Measurements from ENCODE around the gene RPL32. TPM values are rescaled to one million over a fixed set of nuclear protein-coding genes. Genes with fewer than 3 reads are reported as not detected.
"Not testable (repeated sequence)": the region's sequence is repeated elsewhere in the genome, so short reads cannot be mapped to it uniquely, and the experiment has no call there.

Gene RPL32
- total RNA-seq, 1 experiment from 2014 or later: 6,020 TPM

- Histone ChIP-seq H4K20me1 (ENCODE audit: insufficient read depth, low read depth, low read length) (no peaks in the 10 kb centered on the region), H3K27me3 (ENCODE audit: low read length) (no peaks in the 10 kb centered on the region), H3K4me2 (ENCODE audit: low read depth, low read length, poor library complexity, severe bottlenecking) (no peak overlapping the region), H3K9ac (ENCODE audit: low read length) (no peak overlapping the region), H3K4me3 (ENCODE audit: low read length) (no peak overlapping the region), H3K4me1 (ENCODE audit: low read length) (peaks cover 42% of the 10 kb centered on the region), H2AFZ (ENCODE audit: low read length) (no peak overlapping the region), H3K9me2 (replicated peaks; ENCODE audit: insufficient read depth, low read length) (no peaks in the 10 kb centered on the region), H3K27ac (ENCODE audit: low read length) (no peak overlapping the region), H3K36me3 (ENCODE audit: insufficient read depth, low read length) (no peaks in the 10 kb centered on the region), H3K79me2 (ENCODE audit: low read length) (no peaks in the 10 kb centered on the region), H3K9me3 (ENCODE audit: low read length) (no peaks in the 10 kb centered on the region)
- no peak for DNase-seq
Measured at GRCh38 chr3:12882336-12883310, 41.3 kb upstream of the RPL32 start.

DNA sequence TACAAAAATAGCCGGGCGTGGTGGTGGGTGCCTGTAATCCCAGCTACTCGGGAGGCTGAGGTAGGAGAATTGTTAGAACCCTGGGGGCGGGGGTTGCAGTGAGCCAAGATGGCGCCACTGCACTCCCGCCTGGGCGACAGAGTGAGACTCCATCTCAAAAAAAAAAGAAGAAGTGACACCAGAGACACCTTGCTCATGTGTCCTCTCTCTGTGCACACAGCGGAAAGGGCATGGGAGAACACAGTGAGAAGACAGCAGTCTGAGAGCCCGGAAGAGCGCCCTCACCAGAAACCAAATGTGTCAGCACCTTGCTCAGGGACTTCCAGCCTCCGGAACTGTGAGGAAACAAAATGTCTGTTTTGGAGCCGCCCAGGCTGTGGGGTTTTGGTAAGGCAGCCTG lies 40.5 kb upstream of the RPL32 start:
- H3K4me3 ChIP-seq (ENCODE audit: low read length); H3K27ac ChIP-seq (ENCODE audit: low read length); H3K9me3 ChIP-seq (ENCODE audit: low read length); H3K4me2 ChIP-seq (ENCODE audit: low read depth, low read length, poor library complexity, severe bottlenecking); H3K79me2 ChIP-seq (ENCODE audit: low read length); H4K20me1 ChIP-seq (ENCODE audit: insufficient read depth, low read depth, low read length); H3K36me3 ChIP-seq (ENCODE audit: insufficient read depth, low read length); H3K27me3 ChIP-seq (ENCODE audit: low read length); H2AFZ ChIP-seq (ENCODE audit: low read length); H3K9ac ChIP-seq (ENCODE audit: low read length); H3K9me2 ChIP-seq (replicated peaks; ENCODE audit: insufficient read depth, low read length): not testable (repeated sequence)
- peaks cover 35% of the 10 kb centered on the region for H3K4me1 ChIP-seq (ENCODE audit: low read length)
- DNase-seq: peak; percentile 73

DNA sequence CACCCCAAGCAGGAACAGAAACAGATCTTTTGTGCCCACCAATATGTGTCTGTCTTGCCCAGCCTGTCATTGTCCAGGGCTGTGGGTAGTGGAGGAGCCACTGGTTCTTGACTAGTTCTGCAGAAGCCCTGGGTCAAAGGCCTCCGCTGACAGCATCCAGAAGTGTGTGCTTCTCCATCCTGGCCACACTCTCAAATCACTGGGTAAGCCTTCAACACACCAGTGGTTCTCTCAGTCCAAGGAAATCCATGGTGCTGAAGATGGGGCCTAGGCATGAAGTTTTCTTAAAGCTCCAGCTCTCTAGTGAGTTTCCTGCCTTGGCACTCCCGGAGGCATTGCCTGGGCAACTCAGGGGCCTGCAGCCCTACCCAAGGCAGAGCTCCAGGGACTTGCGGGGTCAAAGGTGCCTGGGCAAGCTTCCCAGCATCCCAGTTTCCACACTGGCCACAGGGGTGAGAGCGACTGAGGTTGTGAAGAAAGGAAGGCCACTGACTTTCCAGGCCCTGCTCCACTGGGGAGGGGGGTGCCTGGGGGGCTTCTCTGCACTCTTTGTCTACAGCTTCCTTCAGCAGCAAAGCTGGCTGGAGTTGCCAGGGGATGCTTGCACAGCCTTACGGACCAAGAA lies 37.9 kb upstream of the RPL32 start:
- no peak overlapping the region for H3K27ac ChIP-seq (ENCODE audit: low read length)
- H3K27me3 ChIP-seq (ENCODE audit: low read length): no peaks in the 10 kb centered on the region
- DNase-seq: no peak
- H3K36me3 ChIP-seq (ENCODE audit: insufficient read depth, low read length): no peaks in the 10 kb centered on the region
- no peaks in the 10 kb centered on the region for H3K79me2 ChIP-seq (ENCODE audit: low read length)
- H3K9me2 ChIP-seq (replicated peaks; ENCODE audit: insufficient read depth, low read length): no peaks in the 10 kb centered on the region
- no peaks in the 10 kb centered on the region for H3K9me3 ChIP-seq (ENCODE audit: low read length)
- H3K4me2 ChIP-seq (ENCODE audit: low read depth, low read length, poor library complexity, severe bottlenecking): no peak overlapping the region
- H3K4me1 ChIP-seq (ENCODE audit: low read length): peaks cover 9% of the 10 kb centered on the region
- no peak overlapping the region for H3K9ac ChIP-seq (ENCODE audit: low read length)
- no peaks in the 10 kb centered on the region for H4K20me1 ChIP-seq (ENCODE audit: insufficient read depth, low read depth, low read length)
- no peak overlapping the region for H3K4me3 ChIP-seq (ENCODE audit: low read length)
- H2AFZ ChIP-seq (ENCODE audit: low read length): no peak overlapping the region

- H3K4me3 ChIP-seq (ENCODE audit: low read length); H3K27ac ChIP-seq (ENCODE audit: low read length); H2AFZ ChIP-seq (ENCODE audit: low read length); DNase-seq; H3K4me1 ChIP-seq (ENCODE audit: low read length); H3K9ac ChIP-seq (ENCODE audit: low read length); H3K9me3 ChIP-seq (ENCODE audit: low read length); H3K27me3 ChIP-seq (ENCODE audit: low read length); H4K20me1 ChIP-seq (ENCODE audit: insufficient read depth, low read depth, low read length); H3K79me2 ChIP-seq (ENCODE audit: low read length); H3K9me2 ChIP-seq (replicated peaks; ENCODE audit: insufficient read depth, low read length); H3K4me2 ChIP-seq (ENCODE audit: low read depth, low read length, poor library complexity, severe bottlenecking); H3K36me3 ChIP-seq (ENCODE audit: insufficient read depth, low read length): not testable (repeated sequence)
Measured at GRCh38 chr3:12878758-12879157, 37.4 kb upstream of the RPL32 start.

DNA sequence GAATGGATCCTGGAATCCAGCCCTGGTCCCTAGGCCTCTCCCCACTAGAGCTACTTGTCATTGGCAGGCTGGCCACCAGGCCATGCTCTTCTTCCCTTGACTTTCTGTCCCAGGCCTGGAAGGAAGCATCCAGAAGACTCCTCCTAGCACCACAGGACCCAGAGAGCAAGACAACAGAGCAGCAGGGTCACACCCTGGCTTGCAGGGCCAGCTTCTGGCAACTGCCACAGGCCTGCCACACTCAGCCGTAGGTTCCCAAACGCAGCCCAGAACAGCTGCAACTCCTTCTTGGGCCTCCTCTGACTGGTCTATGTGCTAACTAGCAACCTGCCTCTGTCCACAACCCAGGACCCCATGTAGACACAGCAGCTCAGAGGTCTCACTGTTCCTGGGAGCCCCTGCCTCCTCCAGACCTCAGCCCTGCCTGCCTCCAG lies 36.8 kb upstream of the RPL32 start:
- peaks cover 6% of the 10 kb centered on the region for H3K4me1 ChIP-seq (ENCODE audit: low read length)
- DNase-seq: no peak
- no peak overlapping the region for H3K27ac ChIP-seq (ENCODE audit: low read length)
- no peak overlapping the region for H3K4me3 ChIP-seq (ENCODE audit: low read length)
- no peak overlapping the region for H2AFZ ChIP-seq (ENCODE audit: low read length)
- H3K4me2 ChIP-seq (ENCODE audit: low read depth, low read length, poor library complexity, severe bottlenecking): no peak overlapping the region
- no peaks in the 10 kb centered on the region for H3K9me3 ChIP-seq (ENCODE audit: low read length)
- no peaks in the 10 kb centered on the region for H3K9me2 ChIP-seq (replicated peaks; ENCODE audit: insufficient read depth, low read length)
- H3K27me3 ChIP-seq (ENCODE audit: low read length): no peaks in the 10 kb centered on the region
- no peaks in the 10 kb centered on the region for H3K79me2 ChIP-seq (ENCODE audit: low read length)
- H3K9ac ChIP-seq (ENCODE audit: low read length): no peak overlapping the region
- no peaks in the 10 kb centered on the region for H3K36me3 ChIP-seq (ENCODE audit: insufficient read depth, low read length)
- no peaks in the 10 kb centered on the region for H4K20me1 ChIP-seq (ENCODE audit: insufficient read depth, low read depth, low read length)

DNA sequence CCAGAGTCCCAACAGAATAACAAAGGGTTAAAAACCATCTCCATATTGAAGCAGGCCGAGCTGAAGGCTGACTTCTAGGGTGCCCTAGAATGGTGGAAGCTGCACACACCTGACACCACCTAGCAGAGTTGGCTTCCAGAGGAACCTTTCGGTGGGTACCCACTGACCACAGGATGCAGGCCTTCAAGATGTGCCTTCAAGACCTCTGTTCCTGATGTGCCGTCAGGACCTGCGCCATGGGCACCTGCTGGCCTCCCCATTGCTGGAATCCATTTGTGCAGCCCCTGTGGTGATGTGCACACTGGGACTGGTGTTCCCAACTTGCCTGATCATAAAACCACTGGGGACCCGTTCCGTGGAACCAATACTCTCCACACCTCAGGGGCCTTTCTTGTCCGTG lies 35.7 kb upstream of the RPL32 start:
- no peak overlapping the region for H3K9ac ChIP-seq (ENCODE audit: low read length)
- no peak overlapping the region for H3K4me2 ChIP-seq (ENCODE audit: low read depth, low read length, poor library complexity, severe bottlenecking)
- peaks cover 2% of the 10 kb centered on the region for H3K4me1 ChIP-seq (ENCODE audit: low read length)
- no peaks in the 10 kb centered on the region for H4K20me1 ChIP-seq (ENCODE audit: insufficient read depth, low read depth, low read length)
- no peak for DNase-seq
- H3K27me3 ChIP-seq (ENCODE audit: low read length): no peaks in the 10 kb centered on the region
- H3K4me3 ChIP-seq (ENCODE audit: low read length): no peak overlapping the region
- no peaks in the 10 kb centered on the region for H3K9me3 ChIP-seq (ENCODE audit: low read length)
- H3K27ac ChIP-seq (ENCODE audit: low read length): no peak overlapping the region
- no peaks in the 10 kb centered on the region for H3K79me2 ChIP-seq (ENCODE audit: low read length)
- no peaks in the 10 kb centered on the region for H3K36me3 ChIP-seq (ENCODE audit: insufficient read depth, low read length)
- no peaks in the 10 kb centered on the region for H3K9me2 ChIP-seq (replicated peaks; ENCODE audit: insufficient read depth, low read length)
- H2AFZ ChIP-seq (ENCODE audit: low read length): no peak overlapping the region

- no peak overlapping the region for H2AFZ ChIP-seq (ENCODE audit: low read length)
- H3K9ac ChIP-seq (ENCODE audit: low read length): no peak overlapping the region
- H3K27me3 ChIP-seq (ENCODE audit: low read length): no peaks in the 10 kb centered on the region
- no peaks in the 10 kb centered on the region for H3K9me2 ChIP-seq (replicated peaks; ENCODE audit: insufficient read depth, low read length)
- H3K4me3 ChIP-seq (ENCODE audit: low read length): no peak overlapping the region
- H4K20me1 ChIP-seq (ENCODE audit: insufficient read depth, low read depth, low read length): no peaks in the 10 kb centered on the region
- peaks cover 4% of the 10 kb centered on the region for H3K4me1 ChIP-seq (ENCODE audit: low read length)
- no peaks in the 10 kb centered on the region for H3K9me3 ChIP-seq (ENCODE audit: low read length)
- no peak for DNase-seq
- H3K36me3 ChIP-seq (ENCODE audit: insufficient read depth, low read length): no peaks in the 10 kb centered on the region
- H3K79me2 ChIP-seq (ENCODE audit: low read length): no peaks in the 10 kb centered on the region
- H3K4me2 ChIP-seq (ENCODE audit: low read depth, low read length, poor library complexity, severe bottlenecking): no peak overlapping the region
- H3K27ac ChIP-seq (ENCODE audit: low read length): no peak overlapping the region
Measured at GRCh38 chr3:12875857-12876836, 34.8 kb upstream of the RPL32 start.
